Neural cell (in vitro differentiated cells): Measurements from ENCODE around the gene COL18A1. TPM values are rescaled to one million over a fixed set of nuclear protein-coding genes. Genes with fewer than 3 reads are reported as not detected.

Source experiments
- H2AFZ ChIP-seq: fragments of 200-600, 300-800 bp; sonication (generic), shearing (Covaris generic); 2 replicates; pipeline ENCODE4 v1.6.0; 2014; ENCODE audit warnings: low read depth, mild to moderate bottlenecking, antibody characterized with exemption, low read length, moderate library complexity
- H3F3A ChIP-seq: fragments of 200-600 bp; shearing (Covaris generic); 2 replicates; pipeline ENCODE4 v1.6.1; 2016; ENCODE audit warnings: mild to moderate bottlenecking, moderate library complexity, mixed read lengths, antibody characterized with exemption, low read length; ENCODE audit not compliant: insufficient read depth, poor library complexity, severe bottlenecking
- H3K27ac ChIP-seq: fragments of 200-600, 300-800 bp; sonication (generic), shearing (Covaris generic); 2 replicates; pipeline ENCODE4 v1.5.1; 2014; ENCODE audit warnings: mild to moderate bottlenecking, low read length, moderate library complexity
- H3K27me3 ChIP-seq: fragments of 300-800, 200-600 bp; sonication (generic), shearing (Covaris generic); 2 replicates; pipeline ENCODE4 v1.6.0; 2014; ENCODE audit warnings: mild to moderate bottlenecking, low read depth, low read length, moderate library complexity; ENCODE audit not compliant: insufficient read depth
- H3K36me3 ChIP-seq: fragments of 300-800, 200-600 bp; sonication (generic), shearing (Covaris generic); 2 replicates; pipeline ENCODE4 v1.5.1; 2014; ENCODE audit warnings: mild to moderate bottlenecking, antibody characterized with exemption, low read length, moderate library complexity; ENCODE audit not compliant: insufficient read depth
- H3K4me2 ChIP-seq: fragments of 300-800, 200-600 bp; sonication (generic), shearing (Covaris generic); 2 replicates; pipeline ENCODE4 v1.6.0; 2014; ENCODE audit warnings: mild to moderate bottlenecking, low read length
- H3K4me3 ChIP-seq: fragments of 300-800, 200-600 bp; sonication (generic), shearing (Covaris generic); 2 replicates; pipeline ENCODE4 v1.5.1; 2014; ENCODE audit warnings: mild to moderate bottlenecking, low read length, moderate library complexity
- H3K79me2 ChIP-seq: fragments of 200-600 bp; shearing (Covaris generic); replicated peaks from 2 replicates; pipeline ENCODE4 v1.6.0; 2014; ENCODE audit warnings: mild to moderate bottlenecking, low read length, moderate library complexity; ENCODE audit not compliant: insufficient read depth
- H3K9ac ChIP-seq: fragments of 300-800, 200-600 bp; sonication (generic), shearing (Covaris generic); 2 replicates; pipeline ENCODE4 v1.6.1; 2016; ENCODE audit warnings: mild to moderate bottlenecking, low read length, mixed read lengths
- H3K9me2 ChIP-seq: fragments of 200-600 bp; shearing (Covaris generic); 2 replicates; pipeline ENCODE4 v1.6.1; 2016; ENCODE audit warnings: mild to moderate bottlenecking, low read length, mixed read lengths; ENCODE audit not compliant: insufficient read depth
- H3K9me3 ChIP-seq: fragments of 200-600, 300-800 bp; sonication (generic), shearing (Covaris generic); 2 replicates; pipeline ENCODE4 v1.6.1; 2016; ENCODE audit warnings: mild to moderate bottlenecking, mixed run types, low read length, moderate library complexity, mixed read lengths
- H4K20me1 ChIP-seq: fragments of 200-600 bp; shearing (Covaris generic); 2 replicates; pipeline ENCODE4 v1.6.1; 2016; ENCODE audit warnings: mild to moderate bottlenecking, mixed run types; ENCODE audit not compliant: insufficient read depth
- CTCF ChIP-seq: fragments of 450-650 bp; IDR thresholded peaks from 2 replicates; pipeline ENCODE4 v1.5.1; 2014; ENCODE audit warnings: antibody characterized with exemption, mild to moderate bottlenecking, moderate library complexity; ENCODE audit not compliant: poor library complexity, severe bottlenecking
- EP300 ChIP-seq: fragments of 450-650 bp; conservative IDR thresholded peaks from 2 replicates; pipeline ENCODE4 v1.6.1; 2014; ENCODE audit warnings: antibody characterized with exemption, mild to moderate bottlenecking, moderate library complexity; ENCODE audit not compliant: poor library complexity, severe bottlenecking
- EZH2 ChIP-seq: fragments of 200-600, 300-800 bp; shearing (Covaris generic), sonication (generic); IDR thresholded peaks from 2 replicates; pipeline ENCODE4 v1.6.1; 2014; ENCODE audit warnings: antibody characterized with exemption, low read length, borderline replicate concordance, mild to moderate bottlenecking; ENCODE audit not compliant: insufficient read depth, poor library complexity, severe bottlenecking
- MXI1 ChIP-seq: fragments of 450-650 bp; conservative IDR thresholded peaks from 2 replicates; pipeline ENCODE4 v1.6.1; 2014; ENCODE audit warnings: antibody characterized with exemption, mild to moderate bottlenecking; ENCODE audit not compliant: poor library complexity, severe bottlenecking
- POLR2AphosphoS5 ChIP-seq: IDR thresholded peaks from 2 replicates; pipeline ENCODE4 v1.6.1; 2012
- RAD21 ChIP-seq: fragments of 450-650 bp; conservative IDR thresholded peaks from 2 replicates; pipeline ENCODE4 v1.6.1; 2014; ENCODE audit warnings: antibody characterized with exemption, mild to moderate bottlenecking, moderate library complexity
- REST ChIP-seq: IDR thresholded peaks from 2 replicates; pipeline ENCODE4 v1.6.1; 2012; ENCODE audit warnings: borderline replicate concordance
- SMC3 ChIP-seq: fragments of 450-650 bp; conservative IDR thresholded peaks from 2 replicates; pipeline ENCODE4 v1.6.1; 2014; ENCODE audit warnings: antibody characterized with exemption, mild to moderate bottlenecking, moderate library complexity; ENCODE audit not compliant: poor library complexity
- TAF1 ChIP-seq: IDR thresholded peaks from 2 replicates; pipeline ENCODE4 v1.6.1; 2012; ENCODE audit warnings: low read depth
- polyA plus RNA-seq: library from polyadenylated mRNA; depleted of rRNA; stranded (reverse); fragments of >200 nt; gene quantifications from 2 replicates; pipeline ENCODE4 v1.2.3, GENCODE V29; 2014

Gene COL18A1
- polyA plus RNA-seq, 1 donor from 2014 or later, result 2.5 TPM

GRCh38 chr21:45357436-45358260 is 47.3 kb upstream of the COL18A1 start:
- Histone ChIP-seq H3K9me3 (no peaks in the 10 kb centered on the region), H2AFZ (no peak overlapping the region), H3K27me3 (no peaks in the 10 kb centered on the region), H3K27ac (no peak overlapping the region), H3K4me3 (no peak overlapping the region), H3K36me3 (no peaks in the 10 kb centered on the region), H3K9me2 (no peaks in the 10 kb centered on the region), H3F3A (no peaks in the 10 kb centered on the region), H3K9ac (no peak overlapping the region), H3K79me2 (no peaks in the 10 kb centered on the region), H3K4me2 (no peak overlapping the region), H4K20me1 (no peaks in the 10 kb centered on the region)
- TF ChIP-seq SMC3, result no peak
- TF ChIP-seq REST, result no peak
- no peak for TF ChIP-seq MXI1
- TF ChIP-seq TAF1, result no peak
- no peak for TF ChIP-seq EP300
- no peak for TF ChIP-seq CTCF
- TF ChIP-seq RAD21, result no peak
- TF ChIP-seq EZH2, result no peak
- TF ChIP-seq POLR2AphosphoS5, result no peak

- Histone ChIP-seq H3K9ac (no peak overlapping the region), H3F3A (no peaks in the 10 kb centered on the region), H3K9me3 (no peaks in the 10 kb centered on the region), H4K20me1 (no peaks in the 10 kb centered on the region), H3K27ac (no peak overlapping the region), H3K9me2 (no peaks in the 10 kb centered on the region), H3K79me2 (no peaks in the 10 kb centered on the region), H3K36me3 (no peaks in the 10 kb centered on the region), H3K4me3 (no peak overlapping the region), H3K27me3 (no peaks in the 10 kb centered on the region), H2AFZ (no peak overlapping the region), H3K4me2 (no peak overlapping the region)
- TF ChIP-seq POLR2AphosphoS5 (no peak), RAD21 (no peak), TAF1 (no peak), EP300 (no peak), SMC3 (no peak), REST (no peak), EZH2 (no peak), MXI1 (no peak), CTCF (no peak)
Measured at GRCh38 chr21:45358261-45358670, 46.7 kb upstream of the COL18A1 start.
